ENCODE results near the gene PRKCA.

PRKCA gene

GRCh38 chr17:66654106-66654740 is 351.8 kb downstream of the PRKCA start:
- peak; percentile 34; the same call in 2 of the 3 replicates for ATAC-seq
- TF ChIP-seq TSHZ2 (CRISPR knock-in tag; IDR thresholded peaks at IDR 0.05), result 0 out of 2 replicates have a peak, but pooled peaks have one; percentile 27
- no peak for TF ChIP-seq ZFP30 (CRISPR knock-in tag; IDR thresholded peaks at IDR 0.05)

- TF ChIP-seq ZFP30 (CRISPR knock-in tag; IDR thresholded peaks at IDR 0.05) (no peak), CSDC2 (CRISPR knock-in tag; IDR thresholded peaks at IDR 0.05) (no peak), TSHZ2 (CRISPR knock-in tag; IDR thresholded peaks at IDR 0.05) (no peak), ESRRG (CRISPR knock-in tag; IDR thresholded peaks at IDR 0.05) (no peak), ARNTL (CRISPR knock-in tag; IDR thresholded peaks at IDR 0.05; ENCODE audit: borderline replicate concordance, low read depth) (no peak), BACH2 (CRISPR knock-in tag; IDR thresholded peaks at IDR 0.05; ENCODE audit: borderline replicate concordance) (no peak), ZNF8 (CRISPR knock-in tag; IDR thresholded peaks at IDR 0.05) (no peak), GLIS3 (CRISPR knock-in tag; IDR thresholded peaks at IDR 0.05) (no peak), ZNF70 (CRISPR knock-in tag; IDR thresholded peaks at IDR 0.05) (no peak), ZFP3 (CRISPR knock-in tag; IDR thresholded peaks at IDR 0.05) (no peak), PPARA (CRISPR knock-in tag; IDR thresholded peaks at IDR 0.05; ENCODE audit: borderline replicate concordance) (no peak), ISL1 (CRISPR knock-in tag; IDR thresholded peaks at IDR 0.05) (no peak), ZNF565 (CRISPR knock-in tag; conservative IDR thresholded peaks at IDR 0.05; ENCODE audit: low read depth) (no peak)
- TF ChIP-seq, protein P1, sequence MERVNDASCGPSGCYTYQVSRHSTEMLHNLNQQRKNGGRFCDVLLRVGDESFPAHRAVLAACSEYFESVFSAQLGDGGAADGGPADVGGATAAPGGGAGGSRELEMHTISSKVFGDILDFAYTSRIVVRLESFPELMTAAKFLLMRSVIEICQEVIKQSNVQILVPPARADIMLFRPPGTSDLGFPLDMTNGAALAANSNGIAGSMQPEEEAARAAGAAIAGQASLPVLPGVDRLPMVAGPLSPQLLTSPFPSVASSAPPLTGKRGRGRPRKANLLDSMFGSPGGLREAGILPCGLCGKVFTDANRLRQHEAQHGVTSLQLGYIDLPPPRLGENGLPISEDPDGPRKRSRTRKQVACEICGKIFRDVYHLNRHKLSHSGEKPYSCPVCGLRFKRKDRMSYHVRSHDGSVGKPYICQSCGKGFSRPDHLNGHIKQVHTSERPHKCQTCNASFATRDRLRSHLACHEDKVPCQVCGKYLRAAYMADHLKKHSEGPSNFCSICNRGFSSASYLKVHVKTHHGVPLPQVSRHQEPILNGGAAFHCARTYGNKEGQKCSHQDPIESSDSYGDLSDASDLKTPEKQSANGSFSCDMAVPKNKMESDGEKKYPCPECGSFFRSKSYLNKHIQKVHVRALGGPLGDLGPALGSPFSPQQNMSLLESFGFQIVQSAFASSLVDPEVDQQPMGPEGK (CRISPR knock-in tag; IDR thresholded peaks at IDR 0.05; ENCODE audit: borderline replicate concordance), result no peak
- TF ChIP-seq, protein P2, sequence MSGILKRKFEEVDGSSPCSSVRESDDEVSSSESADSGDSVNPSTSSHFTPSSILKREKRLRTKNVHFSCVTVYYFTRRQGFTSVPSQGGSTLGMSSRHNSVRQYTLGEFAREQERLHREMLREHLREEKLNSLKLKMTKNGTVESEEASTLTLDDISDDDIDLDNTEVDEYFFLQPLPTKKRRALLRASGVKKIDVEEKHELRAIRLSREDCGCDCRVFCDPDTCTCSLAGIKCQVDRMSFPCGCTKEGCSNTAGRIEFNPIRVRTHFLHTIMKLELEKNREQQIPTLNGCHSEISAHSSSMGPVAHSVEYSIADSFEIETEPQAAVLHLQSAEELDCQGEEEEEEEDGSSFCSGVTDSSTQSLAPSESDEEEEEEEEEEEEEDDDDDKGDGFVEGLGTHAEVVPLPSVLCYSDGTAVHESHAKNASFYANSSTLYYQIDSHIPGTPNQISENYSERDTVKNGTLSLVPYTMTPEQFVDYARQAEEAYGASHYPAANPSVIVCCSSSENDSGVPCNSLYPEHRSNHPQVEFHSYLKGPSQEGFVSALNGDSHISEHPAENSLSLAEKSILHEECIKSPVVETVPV (CRISPR knock-in tag; IDR thresholded peaks at IDR 0.05), result no peak
- TF ChIP-seq, protein P3, sequence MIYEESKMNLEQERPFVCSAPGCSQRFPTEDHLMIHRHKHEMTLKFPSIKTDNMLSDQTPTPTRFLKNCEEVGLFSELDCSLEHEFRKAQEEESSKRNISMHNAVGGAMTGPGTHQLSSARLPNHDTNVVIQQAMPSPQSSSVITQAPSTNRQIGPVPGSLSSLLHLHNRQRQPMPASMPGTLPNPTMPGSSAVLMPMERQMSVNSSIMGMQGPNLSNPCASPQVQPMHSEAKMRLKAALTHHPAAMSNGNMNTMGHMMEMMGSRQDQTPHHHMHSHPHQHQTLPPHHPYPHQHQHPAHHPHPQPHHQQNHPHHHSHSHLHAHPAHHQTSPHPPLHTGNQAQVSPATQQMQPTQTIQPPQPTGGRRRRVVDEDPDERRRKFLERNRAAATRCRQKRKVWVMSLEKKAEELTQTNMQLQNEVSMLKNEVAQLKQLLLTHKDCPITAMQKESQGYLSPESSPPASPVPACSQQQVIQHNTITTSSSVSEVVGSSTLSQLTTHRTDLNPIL (CRISPR knock-in tag; IDR thresholded peaks at IDR 0.05; ENCODE audit: low read depth), result no peak
Observed at GRCh38 chr17:66654764-66655163, 352.4 kb downstream of the PRKCA start.

GRCh38 chr17:66655461-66655860 is 353.0 kb downstream of the PRKCA start:
- ATAC-seq, result no peak
- TF ChIP-seq CSDC2 (CRISPR knock-in tag; IDR thresholded peaks at IDR 0.05) (no peak), BACH2 (CRISPR knock-in tag; IDR thresholded peaks at IDR 0.05; ENCODE audit: borderline replicate concordance) (no peak), ZNF70 (CRISPR knock-in tag; IDR thresholded peaks at IDR 0.05) (no peak), TOX (CRISPR knock-in tag; IDR thresholded peaks at IDR 0.05; ENCODE audit: borderline replicate concordance) (no peak), TSHZ2 (CRISPR knock-in tag; IDR thresholded peaks at IDR 0.05) (no peak), ISL1 (CRISPR knock-in tag; IDR thresholded peaks at IDR 0.05) (no peak), TCF4 (CRISPR knock-in tag; IDR thresholded peaks at IDR 0.05; ENCODE audit: borderline replicate concordance) (no peak), ZFP3 (CRISPR knock-in tag; IDR thresholded peaks at IDR 0.05) (no peak)
- TF ChIP-seq, protein P1 (CRISPR knock-in tag; IDR thresholded peaks at IDR 0.05; ENCODE audit: borderline replicate concordance), result no peak

More at GRCh38 chr17:66654764-66655163, 352.4 kb downstream of the PRKCA start:
- ATAC-seq, result no peak
